HG02759 (cell line): Measurements from ENCODE around the gene RTN4IP1.
A peak's percentile ranks its signal among the peaks of the same experiment; 100 is the strongest.

ENCODE experiments used
- ATAC-seq: cut with Tn5 transposase; IDR thresholded peaks from one replicate; pipeline ENCODE4 v1.9.1; 2021; ENCODE audit warnings: mild to moderate bottlenecking, moderate library complexity; ENCODE audit not compliant: unreplicated experiment

The RTN4IP1 gene

GRCh38 chr6:106525107-106525881 is 104.0 kb downstream of the RTN4IP1 start:
- peak; percentile 42 for ATAC-seq

GRCh38 chr6:106522562-106523250 is 106.6 kb downstream of the RTN4IP1 start:
- no peak for ATAC-seq
